ENCODE results near the gene WDR64.

The WDR64 gene

DNA sequence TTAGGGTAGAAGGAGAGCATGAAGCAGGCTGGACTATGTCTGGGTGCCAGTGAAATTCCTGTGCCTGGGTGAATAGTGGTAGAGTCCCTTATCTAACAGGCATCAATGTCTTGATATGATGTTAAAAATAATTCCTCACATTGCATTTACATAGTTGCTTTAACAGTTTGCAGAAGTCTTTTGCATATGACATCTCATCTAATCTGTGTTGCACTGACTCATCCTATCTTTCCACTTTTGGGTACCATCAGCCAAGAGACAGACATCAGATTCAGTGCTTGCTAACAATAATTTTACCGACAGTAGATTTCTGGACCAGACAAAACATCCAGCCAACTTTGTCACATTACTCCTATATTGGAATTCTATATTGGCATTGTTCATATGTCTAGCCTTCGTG, 92.5 kb downstream of the WDR64 start:
- H4K20me1 ChIP-seq (ENCODE audit: insufficient read depth, low read length): no peaks in the 10 kb centered on the region
- H3K27me3 ChIP-seq (ENCODE audit: insufficient read depth, low read length): no peaks in the 10 kb centered on the region
- no peaks in the 10 kb centered on the region for H3K4me1 ChIP-seq (ENCODE audit: insufficient read depth, low read length, severe bottlenecking)
- H3K9ac ChIP-seq (ENCODE audit: low read length): no peak overlapping the region
- no peak overlapping the region for H2AFZ ChIP-seq (ENCODE audit: low read length)
- no peak overlapping the region for H3K4me3 ChIP-seq (ENCODE audit: low read depth, low read length, poor library complexity, severe bottlenecking)
- no peak overlapping the region for H3K27ac ChIP-seq (ENCODE audit: low read depth, low read length, poor library complexity, severe bottlenecking)
- no peak overlapping the region for H3K4me2 ChIP-seq (ENCODE audit: low read length)
- H3K36me3 ChIP-seq (ENCODE audit: insufficient read depth, low read length): no peaks in the 10 kb centered on the region
- H3F3A ChIP-seq (ENCODE audit: insufficient read depth, low read length): no peaks in the 10 kb centered on the region
- H3K79me2 ChIP-seq (ENCODE audit: insufficient read depth, low read length): no peaks in the 10 kb centered on the region
- no peaks in the 10 kb centered on the region for H3K9me2 ChIP-seq (ENCODE audit: low read depth, low read length)
- no peaks in the 10 kb centered on the region for H3K9me3 ChIP-seq (ENCODE audit: low read length)
- TF ChIP-seq CTCF (IDR thresholded peaks at IDR 0.05; ENCODE audit: low read length): no peak
- TF ChIP-seq EZH2 (IDR thresholded peaks at IDR 0.05; ENCODE audit: borderline replicate concordance, low read length): no peak

GRCh38 chr1:241747992-241748391, 95.9 kb downstream of the WDR64 start:
- no peaks in the 10 kb centered on the region for H3F3A ChIP-seq (ENCODE audit: insufficient read depth, low read length)
- no peak overlapping the region for H3K9ac ChIP-seq (ENCODE audit: low read length)
- no peak overlapping the region for H2AFZ ChIP-seq (ENCODE audit: low read length)
- no peak overlapping the region for H3K27ac ChIP-seq (ENCODE audit: low read depth, low read length, poor library complexity, severe bottlenecking)
- H4K20me1 ChIP-seq (ENCODE audit: insufficient read depth, low read length): no peaks in the 10 kb centered on the region
- no peaks in the 10 kb centered on the region for H3K27me3 ChIP-seq (ENCODE audit: insufficient read depth, low read length)
- H3K4me1 ChIP-seq (ENCODE audit: insufficient read depth, low read length, severe bottlenecking): no peaks in the 10 kb centered on the region
- no peak for TF ChIP-seq EZH2 (IDR thresholded peaks at IDR 0.05; ENCODE audit: borderline replicate concordance, low read length)
- TF ChIP-seq CTCF (IDR thresholded peaks at IDR 0.05; ENCODE audit: low read length): no peak
- H3K4me3 ChIP-seq (ENCODE audit: low read depth, low read length, poor library complexity, severe bottlenecking): no peak overlapping the region
- H3K36me3 ChIP-seq (ENCODE audit: insufficient read depth, low read length): no peaks in the 10 kb centered on the region
- H3K79me2 ChIP-seq (ENCODE audit: insufficient read depth, low read length): no peaks in the 10 kb centered on the region
- no peaks in the 10 kb centered on the region for H3K9me3 ChIP-seq (ENCODE audit: low read length)
- no peak overlapping the region for H3K4me2 ChIP-seq (ENCODE audit: low read length)
- H3K9me2 ChIP-seq (ENCODE audit: low read depth, low read length): no peaks in the 10 kb centered on the region

GRCh38 chr1:241749041-241749944, 97.2 kb downstream of the WDR64 start:
- H3K27ac ChIP-seq (ENCODE audit: low read depth, low read length, poor library complexity, severe bottlenecking): no peak overlapping the region
- H3K4me2 ChIP-seq (ENCODE audit: low read length): no peak overlapping the region
- H3K9ac ChIP-seq (ENCODE audit: low read length): no peak overlapping the region
- no peaks in the 10 kb centered on the region for H3K79me2 ChIP-seq (ENCODE audit: insufficient read depth, low read length)
- no peak for TF ChIP-seq CTCF (IDR thresholded peaks at IDR 0.05; ENCODE audit: low read length)
- no peak for TF ChIP-seq EZH2 (IDR thresholded peaks at IDR 0.05; ENCODE audit: borderline replicate concordance, low read length)
- H3K27me3 ChIP-seq (ENCODE audit: insufficient read depth, low read length): no peaks in the 10 kb centered on the region
- H3K4me3 ChIP-seq (ENCODE audit: low read depth, low read length, poor library complexity, severe bottlenecking): no peak overlapping the region
- no peaks in the 10 kb centered on the region for H4K20me1 ChIP-seq (ENCODE audit: insufficient read depth, low read length)
- H3K9me3 ChIP-seq (ENCODE audit: low read length): no peaks in the 10 kb centered on the region
- H3K36me3 ChIP-seq (ENCODE audit: insufficient read depth, low read length): no peaks in the 10 kb centered on the region
- no peaks in the 10 kb centered on the region for H3F3A ChIP-seq (ENCODE audit: insufficient read depth, low read length)
- no peak overlapping the region for H2AFZ ChIP-seq (ENCODE audit: low read length)
- no peaks in the 10 kb centered on the region for H3K9me2 ChIP-seq (ENCODE audit: low read depth, low read length)
- no peaks in the 10 kb centered on the region for H3K4me1 ChIP-seq (ENCODE audit: insufficient read depth, low read length, severe bottlenecking)
